Pancreas (tissue), 10 donors: Measurements from ENCODE around the gene LAMA2. TPM values are rescaled to one million over a fixed set of nuclear protein-coding genes. Genes with fewer than 3 reads are reported as not detected.

ENCODE experiments used
- ATAC-seq, 4 donors: fragments of 200-7000 bp; cut with Tn5 transposase; one replicate each; pipeline versions ENCODE4 v1.8.0 to v1.9.1; 2020; ENCODE audit warnings: mild to moderate bottlenecking in 4 of 4, moderate library complexity in 4 of 4
- DNase-seq, 6 donors: peaks; one replicate each; pipeline ENCODE4 v3.0.0-alpha.2; 2020
- FAIRE-seq: peaks from 2 replicates; lab custom pipeline; 2012; peaks lifted over from hg19 to GRCh38; lab: Jason Lieb, UNC
- H3K27ac ChIP-seq, 4 donors: fragments of 200-600 bp; sonication (generic); 1 replicate in 3 of 4; 2 replicates in 1 of 4; pipeline versions ENCODE4 v1.5.0 to v1.8.0; 2020
- H3K27me3 ChIP-seq, 4 donors: fragments of 200-600 bp; one replicate each; pipeline ENCODE4 v1.8.0; 2021
- H3K36me3 ChIP-seq, 3 donors: fragments of 200-600 bp; sonication (generic) in 1 of 3; one replicate each; pipeline versions ENCODE4 v1.5.0 to v1.8.0; 2020 to 2021
- H3K4me1 ChIP-seq, 3 donors: fragments of 200-600 bp; one replicate each; pipeline ENCODE4 v1.8.0; 2021
- H3K4me3 ChIP-seq, 4 donors: fragments of 200-600 bp; sonication (generic) in 2 of 4; one replicate each; pipeline versions ENCODE4 v1.5.0 to v1.8.0; 2020 to 2021
- H3K9me3 ChIP-seq, 4 donors: fragments of 200-600 bp; one replicate each; pipeline ENCODE4 v1.8.0; 2021
- CTCF ChIP-seq, 4 donors: fragments of 200-600 bp; sonication (generic) in 3 of 4; IDR thresholded peaks; one replicate each; pipeline versions ENCODE4 v1.5.0 to v1.8.0; 2021; ENCODE audit warnings: antibody characterized with exemption in 4 of 4
- WGBS, 2 donors: extraction: QIAGEN DNeasy Blood & Tissue Kit; methylation state at CpG; one replicate each; pipeline ENCODE4 v1.1.7; 2013; 5-methylcytosine and 5-hydroxymethylcytosine counted together
- intact Hi-C, 3 donors: fragments of 100-400 bp; cut with DNase I; formaldehyde crosslinking; loops; one replicate each; pipeline versions ENCODE4 v1.11.1 to v1.14.2; 2022
- polyA plus RNA-seq, 2 donors: library from polyadenylated mRNA; stranded (reverse); fragments of 200-250 nt; gene quantifications; one replicate each; pipeline ENCODE4 v1.2.3, GENCODE V29; 2013
- total RNA-seq, 6 donors: library from RNA; stranded (reverse); fragmentation: NEBNext Ultra II Directional in 4 of 6; extraction: Animal tissue kit (Norgen Biotek cat#: 25700) in 4 of 6; gene quantifications; one replicate each; pipeline versions ENCODE4 v1.2.1 to v1.2.4, GENCODE V29; 2021 to 2023
- donor health status: healthy with polysubstance abuse.
- donor health status: DM: no; HTN: no; CAD: no; lungs with moderate emphysema.
- donor health status: DM: no; HTN: no; CAD: no.
- donor health status: control.
- donor health status: control.
- donor health status: Bipolar disorder and iron deficiency.
- donor health status: DM: yes; HTN: yes; CAD: no.
- donor health status: DM: no; HTN: no; CAD: no.
- donor health status: DM: no; HTN: no; CAD: no.
- donor health status: DM: yes; HTN: yes; CAD: no.

The LAMA2 gene
- total and polyA plus RNA-seq, 8 donors, result 1.2 to 26.2 (median 6.2) TPM

- ATAC-seq, result no peak
- TF ChIP-seq CTCF (IDR thresholded peaks at IDR 0.05), result no peak
- Histone ChIP-seq H3K27me3 (no peaks in the 10 kb centered on the region), H3K36me3 (no peaks in the 10 kb centered on the region), H3K4me1 (no peaks in the 10 kb centered on the region), H3K9me3 (no peaks in the 10 kb centered on the region), H3K4me3 (no peak overlapping the region), H3K27ac (no peak overlapping the region)
- intact Hi-C loops, result no loop called here
- no peak for DNase-seq
- FAIRE-seq, result no peak
- 67 to 74% methylated on average over 1 of the region's 1 CpG for WGBS, 2 donors
Measured at GRCh38 chr6:129207832-129208231, 324.9 kb downstream of the LAMA2 start.

DNA sequence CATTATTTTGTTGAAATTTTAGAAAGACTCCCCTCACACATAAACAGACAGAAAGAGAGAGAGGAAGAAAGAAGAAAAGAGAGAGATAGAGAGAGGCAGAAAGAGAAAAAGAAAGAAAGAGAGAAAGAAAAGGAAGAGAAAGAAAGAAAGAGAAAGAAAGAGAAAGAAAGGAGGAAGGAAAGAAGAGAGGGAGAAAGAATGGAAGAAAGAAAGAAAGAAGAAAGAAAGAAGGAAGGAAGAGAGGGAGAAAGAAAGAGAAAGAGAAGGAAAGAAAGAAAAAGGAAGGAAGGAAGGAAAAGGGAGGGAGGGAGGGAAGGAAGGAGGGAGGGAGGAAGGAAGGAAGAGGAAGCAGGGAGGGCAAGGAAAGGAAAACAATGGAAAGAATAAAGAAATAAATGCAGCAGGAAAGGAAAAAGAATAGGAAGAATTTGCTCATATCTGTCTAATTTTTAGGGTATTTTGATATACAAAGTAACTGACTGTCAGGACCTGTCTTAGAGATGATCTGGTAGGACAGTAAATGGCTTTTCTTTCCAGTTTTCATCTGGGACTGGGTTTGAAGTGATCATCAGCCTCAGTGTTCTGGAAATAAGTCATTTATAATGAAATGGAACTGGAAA is 325.6 kb downstream of the LAMA2 start:
- TF ChIP-seq CTCF (IDR thresholded peaks at IDR 0.05), result no peak
- DNase-seq (no peak), ATAC-seq (no peak), FAIRE-seq (no peak)
- Histone ChIP-seq H3K4me1 (no peaks in the 10 kb centered on the region), H3K27me3 (no peaks in the 10 kb centered on the region), H3K36me3 (no peaks in the 10 kb centered on the region), H3K27ac (no peak overlapping the region), H3K4me3 (no peak overlapping the region), H3K9me3 (no peaks in the 10 kb centered on the region)
- intact Hi-C loops, result no loop called here

- Histone ChIP-seq H3K27ac (no peak overlapping the region), H3K36me3 (no peaks in the 10 kb centered on the region), H3K9me3 (no peaks in the 10 kb centered on the region), H3K4me1 (no peaks in the 10 kb centered on the region), H3K27me3 (no peaks in the 10 kb centered on the region), H3K4me3 (no peak overlapping the region)
- DNase-seq, result no peak
- intact Hi-C loops, result no loop called here
- no peak for TF ChIP-seq CTCF (IDR thresholded peaks at IDR 0.05)
- no peak for FAIRE-seq
- 74 to 89% methylated on average over 6 of the region's 6 CpGs for WGBS, 2 donors
- no peak for ATAC-seq
Measured at GRCh38 chr6:129209355-129209754, 326.4 kb downstream of the LAMA2 start.

- DNase-seq, result no peak
- no peak for FAIRE-seq
- H3K27ac ChIP-seq, result no peak overlapping the region
- ATAC-seq, result no peak
- 78 to 84% methylated on average over 4 of the region's 4 CpGs for WGBS, 2 donors
- H3K9me3 ChIP-seq, result no peaks in the 10 kb centered on the region
- intact Hi-C loops, result no loop called here
- H3K4me3 ChIP-seq, result no peak overlapping the region
- no peaks in the 10 kb centered on the region for H3K27me3 ChIP-seq
- H3K4me1 ChIP-seq, result no peaks in the 10 kb centered on the region
- no peaks in the 10 kb centered on the region for H3K36me3 ChIP-seq
- TF ChIP-seq CTCF (IDR thresholded peaks at IDR 0.05), result no peak
Measured at GRCh38 chr6:129210684-129211083, 327.7 kb downstream of the LAMA2 start.

DNA sequence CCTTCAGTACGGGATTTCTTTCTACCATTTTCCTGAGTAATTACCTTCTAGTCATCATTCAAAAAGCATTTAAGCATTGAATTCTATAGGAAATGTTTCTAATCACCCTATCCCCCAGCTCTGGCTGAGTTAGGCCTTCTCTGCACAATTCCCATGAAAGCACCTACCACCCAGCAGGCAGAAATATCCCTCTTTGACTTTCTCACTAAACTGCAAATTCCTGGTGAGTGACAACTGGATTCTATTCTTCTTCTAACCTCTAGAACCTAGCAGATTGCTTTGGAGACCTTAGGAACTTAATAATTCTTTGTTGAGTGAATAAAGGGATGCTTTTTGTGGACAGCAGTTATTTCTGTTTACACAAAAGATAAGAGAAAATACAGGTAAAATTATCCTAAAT is 328.7 kb downstream of the LAMA2 start:
- ATAC-seq (no peak), DNase-seq (no peak), FAIRE-seq (no peak)
- TF ChIP-seq CTCF (IDR thresholded peaks at IDR 0.05), result no peak
- H3K4me3 ChIP-seq, result no peak overlapping the region
- no peaks in the 10 kb centered on the region for H3K27me3 ChIP-seq
- H3K9me3 ChIP-seq, result no peaks in the 10 kb centered on the region
- 44 to 53% methylated on average over 1 of the region's 1 CpG for whole genome bisulfite sequencing, 2 donors
- H3K27ac ChIP-seq, result no peak overlapping the region
- H3K36me3 ChIP-seq, result no peaks in the 10 kb centered on the region
- H3K4me1 ChIP-seq, result no peaks in the 10 kb centered on the region
- intact Hi-C loops, result no loop called here
